Raji (cell line): Measurements from ENCODE around the gene ADAMTS15.

Source experiments
- POLR2A ChIP-seq: IDR thresholded peaks from 2 replicates; pipeline ENCODE4 v1.6.1; 2011; ENCODE audit warnings: low read depth, low read length, control low read depth; ENCODE audit not compliant: insufficient read depth

The ADAMTS15 gene, protein sequence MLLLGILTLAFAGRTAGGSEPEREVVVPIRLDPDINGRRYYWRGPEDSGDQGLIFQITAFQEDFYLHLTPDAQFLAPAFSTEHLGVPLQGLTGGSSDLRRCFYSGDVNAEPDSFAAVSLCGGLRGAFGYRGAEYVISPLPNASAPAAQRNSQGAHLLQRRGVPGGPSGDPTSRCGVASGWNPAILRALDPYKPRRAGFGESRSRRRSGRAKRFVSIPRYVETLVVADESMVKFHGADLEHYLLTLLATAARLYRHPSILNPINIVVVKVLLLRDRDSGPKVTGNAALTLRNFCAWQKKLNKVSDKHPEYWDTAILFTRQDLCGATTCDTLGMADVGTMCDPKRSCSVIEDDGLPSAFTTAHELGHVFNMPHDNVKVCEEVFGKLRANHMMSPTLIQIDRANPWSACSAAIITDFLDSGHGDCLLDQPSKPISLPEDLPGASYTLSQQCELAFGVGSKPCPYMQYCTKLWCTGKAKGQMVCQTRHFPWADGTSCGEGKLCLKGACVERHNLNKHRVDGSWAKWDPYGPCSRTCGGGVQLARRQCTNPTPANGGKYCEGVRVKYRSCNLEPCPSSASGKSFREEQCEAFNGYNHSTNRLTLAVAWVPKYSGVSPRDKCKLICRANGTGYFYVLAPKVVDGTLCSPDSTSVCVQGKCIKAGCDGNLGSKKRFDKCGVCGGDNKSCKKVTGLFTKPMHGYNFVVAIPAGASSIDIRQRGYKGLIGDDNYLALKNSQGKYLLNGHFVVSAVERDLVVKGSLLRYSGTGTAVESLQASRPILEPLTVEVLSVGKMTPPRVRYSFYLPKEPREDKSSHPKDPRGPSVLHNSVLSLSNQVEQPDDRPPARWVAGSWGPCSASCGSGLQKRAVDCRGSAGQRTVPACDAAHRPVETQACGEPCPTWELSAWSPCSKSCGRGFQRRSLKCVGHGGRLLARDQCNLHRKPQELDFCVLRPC

DNA sequence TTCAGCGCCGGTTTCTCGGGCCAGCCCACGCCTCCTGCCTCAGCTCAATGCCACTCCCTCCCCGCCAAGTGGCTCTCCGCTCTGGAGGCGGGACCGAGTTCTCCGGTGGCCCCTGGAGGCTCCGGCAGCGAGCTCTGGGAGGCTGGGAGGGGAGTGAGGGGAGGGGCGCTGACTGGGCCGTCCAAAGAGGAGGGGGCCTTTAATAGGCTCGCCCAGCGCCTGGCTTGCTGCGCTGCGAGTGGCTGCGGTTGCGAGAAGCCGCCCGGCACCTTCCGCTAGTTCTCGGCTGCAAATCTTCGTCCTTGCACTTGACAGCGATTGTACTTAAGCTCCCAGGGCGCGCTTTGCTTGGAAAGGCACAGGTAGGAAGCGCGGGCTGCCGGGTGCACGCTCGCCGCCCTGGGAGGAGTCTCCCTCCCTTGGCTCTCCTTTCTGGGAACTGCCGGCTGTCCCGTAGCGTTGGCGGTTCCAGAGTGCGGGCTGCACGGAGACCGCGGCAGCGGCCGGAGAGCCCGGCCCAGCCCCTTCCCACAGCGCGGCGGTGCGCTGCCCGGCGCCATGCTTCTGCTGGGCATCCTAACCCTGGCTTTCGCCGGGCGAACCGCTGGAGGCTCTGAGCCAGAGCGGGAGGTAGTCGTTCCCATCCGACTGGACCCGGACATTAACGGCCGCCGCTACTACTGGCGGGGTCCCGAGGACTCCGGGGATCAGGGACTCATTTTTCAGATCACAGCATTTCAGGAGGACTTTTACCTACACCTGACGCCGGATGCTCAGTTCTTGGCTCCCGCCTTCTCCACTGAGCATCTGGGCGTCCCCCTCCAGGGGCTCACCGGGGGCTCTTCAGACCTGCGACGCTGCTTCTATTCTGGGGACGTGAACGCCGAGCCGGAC lies at the start of gene ADAMTS15:
Gene ADAMTS15, plus strand, starts transcription at position 230 of the 894 bp plus-strand sequence. Its CDS starts 329 bp downstream, at position 559.
- TF ChIP-seq POLR2A: no peak

DNA sequence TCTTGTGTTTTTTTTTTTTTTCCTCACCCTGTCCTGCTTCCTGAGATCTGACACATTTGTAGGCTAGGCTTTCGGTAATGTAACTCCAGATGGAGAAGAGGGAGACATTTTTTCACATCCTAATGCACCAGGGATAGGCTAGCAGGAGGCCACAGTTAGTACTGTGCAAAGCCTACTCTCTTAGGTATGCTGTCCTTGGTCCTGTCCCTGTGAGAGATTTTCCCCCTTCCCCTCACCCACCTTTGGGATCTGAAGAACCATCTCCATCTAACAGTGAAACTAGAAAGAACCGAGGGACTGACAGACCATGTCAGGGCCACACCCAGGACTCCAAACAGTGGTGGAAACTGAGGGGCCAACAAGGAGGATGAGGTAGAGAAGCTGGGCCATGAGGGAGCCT lies 49.2 kb upstream of the ADAMTS15 start:
- TF ChIP-seq POLR2A: no peak

DNA sequence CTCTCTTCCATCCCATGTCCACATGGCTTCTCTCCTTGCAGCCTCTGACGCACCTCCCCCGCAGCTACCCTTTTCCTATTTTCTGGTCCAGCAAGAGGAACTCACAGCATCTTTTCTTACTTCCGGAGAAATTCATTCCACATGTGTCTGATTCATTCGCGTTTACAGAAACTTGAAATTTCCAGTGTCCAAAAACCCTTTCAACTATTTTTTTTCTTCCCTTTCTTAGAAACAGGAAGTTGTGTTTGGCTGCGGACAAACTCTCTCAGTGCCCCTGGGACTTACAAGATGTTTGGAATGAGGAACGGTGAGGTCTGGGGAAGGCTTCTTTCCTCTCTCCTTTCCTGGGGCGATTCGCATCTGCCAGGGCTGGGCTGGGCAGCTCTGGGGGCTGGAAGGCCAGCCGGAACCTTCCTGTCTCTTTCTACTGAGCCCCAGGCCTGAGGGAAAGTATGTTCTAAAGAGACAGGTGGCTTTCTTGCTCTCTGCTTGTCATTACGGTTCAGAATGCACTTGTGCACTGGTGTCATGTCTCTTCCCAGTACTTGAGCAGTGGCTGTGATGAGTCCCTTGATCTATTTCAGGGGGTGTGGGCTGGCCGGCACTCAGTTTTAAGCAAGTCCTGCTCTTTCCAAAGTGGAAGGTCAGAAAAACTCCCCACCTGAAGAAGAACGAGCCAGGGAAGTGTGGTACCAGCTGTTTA lies 47.5 kb upstream of the ADAMTS15 start:
- TF ChIP-seq POLR2A: no peak

DNA sequence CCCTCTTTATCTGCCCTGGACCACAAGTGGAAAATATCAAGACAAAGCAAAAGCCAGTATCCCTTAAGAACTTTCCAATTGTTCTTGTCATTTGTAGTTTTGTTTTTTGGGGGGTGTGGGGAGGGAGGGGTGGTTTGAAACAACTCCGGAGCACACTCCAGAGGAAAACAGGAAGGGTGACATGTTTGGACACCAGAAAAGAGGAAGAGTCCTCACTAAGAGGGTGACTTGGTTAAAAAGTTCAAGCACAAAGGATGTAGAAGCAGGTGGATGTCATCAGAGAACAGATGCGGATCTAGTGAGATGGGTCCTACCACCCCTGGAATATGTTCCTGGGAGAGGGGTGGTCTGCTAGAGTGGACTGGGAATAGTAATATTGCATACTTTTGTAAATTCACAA lies 45.9 kb upstream of the ADAMTS15 start:
- no peak for TF ChIP-seq POLR2A

DNA sequence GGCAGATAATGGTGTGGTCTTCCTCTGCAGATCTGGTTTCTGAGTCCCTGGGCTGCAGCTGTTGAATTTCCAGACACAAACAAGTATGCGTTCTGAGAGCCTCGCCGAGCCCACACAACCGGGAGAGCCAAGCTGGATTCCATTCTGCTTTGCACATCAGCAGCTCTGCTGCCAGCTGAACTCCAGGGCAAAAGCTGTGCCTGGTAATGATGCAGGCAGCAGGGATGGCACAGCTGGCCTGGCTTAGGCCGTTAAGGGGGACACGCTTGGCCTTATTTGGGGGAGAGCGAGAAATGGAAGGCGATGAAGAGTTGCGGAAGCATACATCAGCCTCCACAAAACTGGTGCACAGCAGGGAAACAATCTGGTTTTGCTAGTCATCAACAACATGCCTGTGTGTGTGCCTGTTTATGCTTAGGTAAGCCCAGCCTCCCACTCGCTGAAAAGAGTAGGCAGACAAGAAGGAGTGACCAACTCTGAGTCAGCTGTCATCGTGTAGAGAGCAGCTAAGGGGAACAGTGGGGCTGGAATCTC lies 45.1 kb upstream of the ADAMTS15 start:
- TF ChIP-seq POLR2A: no peak

DNA sequence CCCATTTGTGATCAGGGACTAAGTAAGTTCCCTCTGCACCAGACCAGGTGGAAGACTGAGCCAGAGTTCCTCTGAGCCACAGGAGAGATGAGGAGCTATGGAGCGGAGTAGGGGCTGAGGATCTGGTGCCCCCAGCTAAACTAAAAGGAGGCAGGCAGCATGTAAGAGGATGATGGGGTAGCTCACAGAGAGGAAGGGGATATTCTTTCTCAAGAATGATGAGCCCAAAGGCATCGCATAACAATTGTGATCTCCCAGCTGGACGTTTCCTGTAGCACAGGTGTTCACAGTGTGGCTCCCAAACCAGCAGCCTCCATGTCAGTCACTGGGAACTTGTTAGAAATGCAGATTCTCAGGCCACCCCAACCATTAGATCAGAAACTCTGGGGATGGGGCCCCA lies 44.5 kb upstream of the ADAMTS15 start:
- no peak for TF ChIP-seq POLR2A

DNA sequence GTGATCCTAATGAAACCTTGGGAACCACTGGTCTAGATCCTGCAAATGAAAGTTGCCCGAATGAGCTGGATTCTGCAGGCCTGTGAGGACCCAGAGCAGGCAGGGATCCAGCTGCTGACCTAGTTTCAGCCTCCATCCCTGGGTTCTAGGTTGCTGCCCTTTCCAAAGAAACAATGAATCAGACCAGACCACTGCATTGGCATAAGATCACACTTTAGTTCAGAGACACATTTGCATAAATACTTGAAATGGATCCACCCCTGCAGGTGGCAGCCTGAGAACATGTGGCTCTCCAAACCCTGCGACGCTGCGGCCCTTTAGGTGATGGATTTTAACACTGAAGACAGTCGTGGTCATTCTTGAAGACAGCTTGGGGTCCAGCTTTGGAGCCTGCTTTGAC lies 43.7 kb upstream of the ADAMTS15 start:
- no peak for TF ChIP-seq POLR2A

DNA sequence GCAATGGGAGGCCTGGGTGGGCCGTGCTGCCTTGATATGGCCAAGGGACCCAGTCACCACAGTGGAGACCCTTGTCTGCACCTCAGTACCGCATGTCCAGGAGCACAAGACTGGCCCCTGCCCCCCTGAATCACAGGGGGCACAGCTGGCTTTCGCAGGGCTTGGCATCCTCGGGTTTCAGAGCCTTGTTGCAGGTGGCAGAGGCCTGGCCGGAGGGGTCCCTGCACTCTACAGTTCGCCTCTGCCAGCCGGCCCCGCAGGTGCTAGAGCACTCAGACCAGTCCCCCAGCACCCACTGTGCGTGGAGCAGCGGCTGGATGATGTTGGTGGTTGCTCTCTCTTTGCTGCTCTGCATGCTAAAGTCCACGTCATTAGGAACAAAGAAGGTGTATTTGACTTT lies 43.0 kb upstream of the ADAMTS15 start:
- TF ChIP-seq POLR2A: no peak

DNA sequence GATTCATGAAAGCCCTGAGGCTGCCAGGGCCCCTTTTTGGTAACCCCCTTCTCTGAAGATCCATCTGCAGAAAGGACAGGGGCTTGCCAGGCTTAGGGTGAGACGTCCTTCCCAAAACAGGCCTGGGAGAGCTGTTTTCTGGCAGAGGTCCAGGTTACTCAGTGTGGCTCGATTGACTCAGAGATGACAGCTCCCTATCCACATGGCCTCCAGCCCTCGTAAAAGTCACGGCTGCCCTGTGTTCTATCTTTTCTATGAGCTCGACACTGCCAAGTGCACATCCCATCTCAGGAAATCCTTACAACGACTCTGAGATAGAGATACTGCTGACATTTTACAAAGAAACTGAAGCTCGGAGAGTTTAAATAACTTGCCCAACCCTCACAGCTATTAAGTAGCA lies 40.5 kb upstream of the ADAMTS15 start:
- TF ChIP-seq POLR2A: no peak

DNA sequence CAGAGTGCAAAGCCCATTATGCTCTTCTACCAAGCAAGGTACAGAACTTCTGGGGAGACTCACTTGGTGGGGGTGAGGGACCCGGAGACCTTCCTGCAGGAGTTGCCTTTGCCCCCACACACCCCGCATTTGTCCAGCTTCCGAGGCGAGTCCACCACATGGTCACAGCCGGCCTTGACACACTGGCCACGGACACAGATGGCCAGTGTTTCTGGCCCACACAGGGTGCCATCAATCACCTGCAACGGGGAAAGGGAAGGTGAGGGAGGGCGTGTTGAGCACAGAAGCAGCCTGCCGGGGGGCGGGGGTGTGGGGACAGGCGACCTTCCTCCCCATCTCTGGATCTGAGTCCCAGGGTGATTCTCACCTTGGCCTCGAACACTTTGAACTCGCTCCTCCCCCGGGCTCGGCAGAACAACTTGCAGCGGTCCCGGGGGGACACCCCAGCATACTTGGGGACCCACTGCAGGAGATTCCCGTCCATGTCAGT lies 40.0 kb upstream of the ADAMTS15 start:
- TF ChIP-seq POLR2A: no peak

DNA sequence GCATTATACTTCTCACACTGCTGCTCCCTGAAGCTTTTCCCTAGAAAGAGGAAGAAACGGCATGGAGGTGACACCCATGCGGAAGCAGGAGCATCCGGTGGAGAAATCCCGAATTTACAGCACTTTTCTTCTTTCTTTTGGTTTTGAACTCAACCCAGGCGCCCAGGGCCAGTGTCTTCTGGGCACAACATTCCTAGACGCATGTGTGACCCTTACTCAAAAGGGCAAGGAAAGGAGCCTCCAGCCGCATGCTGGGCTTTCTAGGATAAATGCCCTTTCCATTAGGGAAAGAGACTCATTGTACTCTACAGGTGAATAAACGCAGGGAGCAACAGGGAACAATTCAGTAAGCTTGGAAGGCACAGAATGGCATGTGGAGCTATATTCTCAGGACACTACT lies 39.5 kb upstream of the ADAMTS15 start:
- TF ChIP-seq POLR2A: no peak

DNA sequence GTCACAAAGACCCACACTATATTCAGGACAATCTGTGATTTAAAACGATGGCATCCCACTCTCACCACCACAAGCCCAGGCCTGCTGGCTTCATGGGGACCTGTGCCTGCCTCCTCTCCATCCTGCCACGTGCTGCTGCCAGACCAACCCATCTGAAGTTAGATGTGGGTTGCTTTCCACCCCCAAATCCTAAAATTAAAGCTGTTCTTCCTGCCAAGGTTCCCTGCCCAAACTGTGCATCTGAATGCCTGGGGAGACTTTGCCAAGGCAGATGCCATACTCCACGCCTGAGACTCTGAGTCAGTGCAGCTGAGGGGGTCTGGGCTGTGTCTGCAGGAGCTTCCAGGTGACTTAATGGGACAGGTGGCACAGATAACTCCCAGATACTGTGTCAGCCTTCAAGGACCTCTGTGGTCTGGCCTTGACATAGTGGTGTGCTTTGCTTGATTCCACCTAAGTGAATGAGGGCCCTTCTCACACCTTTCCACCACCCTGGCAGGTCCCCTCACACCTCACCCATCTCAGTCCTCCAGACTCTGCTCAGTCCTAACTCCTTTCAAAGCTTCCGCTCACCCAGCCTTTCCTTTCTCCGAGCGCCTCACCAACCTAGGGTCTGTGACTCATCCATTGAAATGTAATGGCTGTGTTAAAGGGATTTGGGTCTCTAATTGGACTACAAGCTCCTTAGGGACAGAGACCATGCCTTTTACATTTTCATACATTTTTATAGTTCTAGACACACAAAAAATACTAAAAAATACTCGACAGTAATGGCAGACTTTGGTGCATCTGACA lies 38.7 kb upstream of the ADAMTS15 start:
- no peak for TF ChIP-seq POLR2A

DNA sequence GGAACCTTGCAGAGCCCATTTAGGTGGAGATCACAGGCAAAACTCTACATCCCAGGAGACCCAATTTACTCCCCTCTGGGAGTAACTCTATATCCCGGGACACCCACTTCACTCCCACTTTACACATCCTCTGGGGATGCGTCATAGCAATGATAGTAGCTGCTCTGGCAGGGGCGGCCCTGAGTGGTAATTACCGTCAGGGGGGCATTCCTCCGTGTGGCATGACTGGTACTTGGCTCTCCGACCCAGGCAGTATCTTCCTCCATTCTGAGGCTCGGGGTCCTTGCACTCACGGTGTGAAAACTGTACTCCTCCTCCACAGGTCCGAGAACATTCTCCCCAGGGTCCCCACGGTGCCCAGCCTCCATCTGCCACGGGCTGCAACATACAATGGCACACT lies 37.2 kb upstream of the ADAMTS15 start:
- TF ChIP-seq POLR2A: no peak
